CD4-positive, CD25-positive, alpha-beta regulatory T cell (primary cell): ENCODE data around the gene MTCH1. TPM values are rescaled to one million over a fixed set of nuclear protein-coding genes. Genes with fewer than 3 reads are reported as not detected.

Source experiments
- ATAC-seq, 2 donors: fragments of 150-1000 bp; cut with Tn5 transposase; one replicate each; pipeline ENCODE4 v1.10.0; 2021; ENCODE audit warnings: low read depth in 2 of 2, moderate number of reproducible peaks in 2 of 2, moderate library complexity in 1 of 2
- DNase-seq, 3 donors: peaks; one replicate each; pipeline versions ENCODE4 v3.0.0 to v3.0.0-alpha.2; 2012 to 2022; ENCODE audit warnings: mixed read lengths in 1 of 3
- H3K27ac ChIP-seq: one replicate; pipeline ENCODE4 v1.7.0; 2013; ENCODE audit warnings: mild to moderate bottlenecking, low read length; ENCODE audit not compliant: insufficient read depth, poor library complexity, severe bottlenecking
- H3K27me3 ChIP-seq: one replicate; pipeline ENCODE4 v1.7.0; 2013; ENCODE audit warnings: low read length; ENCODE audit not compliant: control insufficient read depth, insufficient read depth
- H3K36me3 ChIP-seq: one replicate; pipeline ENCODE4 v1.7.0; 2013; ENCODE audit warnings: mild to moderate bottlenecking, low read length, moderate library complexity; ENCODE audit not compliant: control insufficient read depth, insufficient read depth
- H3K4me1 ChIP-seq: 2 replicates; pipeline ENCODE4 v1.7.0; 2013; ENCODE audit warnings: mild to moderate bottlenecking, low read length; ENCODE audit not compliant: insufficient read depth, control insufficient read depth, poor library complexity, severe bottlenecking
- H3K4me3 ChIP-seq: one replicate; pipeline ENCODE4 v1.7.0; 2013; ENCODE audit warnings: low read depth, mild to moderate bottlenecking, low read length, moderate library complexity
- H3K9me3 ChIP-seq, 2 experiments: 1 replicate in 1 of 2; 2 replicates in 1 of 2; pipeline ENCODE4 v1.7.0; 2013; ENCODE audit warnings: low read length in 2 of 2, mild to moderate bottlenecking in 1 of 2, moderate library complexity in 1 of 2; ENCODE audit not compliant: control insufficient read depth in 2 of 2
- H3K27ac Mint-ChIP-seq, 3 donors: one replicate each; pipeline ENCODE4 v1.8.0; 2020 to 2022; ENCODE audit warnings: mild to moderate bottlenecking in 3 of 3, mixed read lengths in 3 of 3, moderate library complexity in 2 of 3
- H3K27me3 Mint-ChIP-seq: one replicate; pipeline ENCODE4 v1.8.0; 2022; ENCODE audit warnings: mild to moderate bottlenecking, mixed read lengths
- H3K36me3 Mint-ChIP-seq: one replicate; pipeline ENCODE4 v1.8.0; 2020; ENCODE audit warnings: mixed read lengths
- H3K4me1 Mint-ChIP-seq, 4 donors: one replicate each; pipeline ENCODE4 v1.8.0; 2020 to 2022; ENCODE audit warnings: mixed read lengths in 4 of 4, mild to moderate bottlenecking in 1 of 4
- H3K4me3 Mint-ChIP-seq, 4 donors: one replicate each; pipeline ENCODE4 v1.8.0; 2020 to 2022; ENCODE audit warnings: mild to moderate bottlenecking in 4 of 4, mixed read lengths in 4 of 4, moderate library complexity in 3 of 4
- H3K9me3 Mint-ChIP-seq, 7 donors: one replicate each; pipeline ENCODE4 v1.8.0; 2020 to 2022; ENCODE audit warnings: mixed read lengths in 7 of 7, mild to moderate bottlenecking in 3 of 7, moderate library complexity in 2 of 7
- polyA plus RNA-seq, 4 donors: library from polyadenylated mRNA; unstranded; fragments of 300-500 nt; fragmentation: Illumina TruSeq; gene quantifications; one replicate each; pipeline ENCODE4 v1.2.3, GENCODE V29; 2021
- total RNA-seq: library from RNA; stranded (reverse); gene quantifications from one replicate; pipeline ENCODE4 v1.2.3, GENCODE V29; 2022

Gene MTCH1
- total and polyA plus RNA-seq, 5 donors from 2014 or later: 83.9 to 220 (median 92.5) TPM

DNA sequence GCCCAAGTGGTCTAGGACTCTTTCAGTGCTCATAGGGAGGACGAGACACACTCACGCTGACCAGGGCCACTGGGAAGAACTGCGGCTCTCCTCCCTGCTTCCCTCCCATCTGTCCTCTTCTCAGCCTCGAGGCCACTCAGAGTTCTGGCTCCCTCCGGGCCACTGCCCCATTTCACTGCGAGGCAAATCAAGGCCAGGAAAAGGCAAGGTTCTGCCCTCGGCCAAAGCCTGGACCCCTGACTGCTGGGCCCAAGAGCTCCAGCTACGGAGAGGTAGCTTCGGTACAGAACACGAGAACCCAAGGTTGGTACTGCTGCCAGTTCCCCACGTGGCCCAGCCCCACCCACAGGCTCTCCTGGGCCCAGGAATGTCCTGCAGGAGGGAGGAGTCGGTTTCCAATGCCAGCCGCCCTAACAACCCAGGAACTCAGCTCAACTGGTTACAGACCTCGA is 16.7 kb downstream of the MTCH1 start:
- no peak overlapping the region for H3K4me3 Mint-ChIP-seq
- no peak for DNase-seq
- no peaks in the 10 kb centered on the region for H3K27me3 ChIP-seq
- peaks cover 5 to 19% (median 11%) of the 10 kb centered on the region in 4 donors for H3K4me1 Mint-ChIP-seq
- H3K4me1 ChIP-seq: peaks cover 10% of the 10 kb centered on the region
- H3K27me3 Mint-ChIP-seq: no peaks in the 10 kb centered on the region
- peak overlapping the region in 1 of 3 donors; percentile 41 for H3K27ac Mint-ChIP-seq
- H3K36me3 ChIP-seq: peaks cover 78% of the 10 kb centered on the region
- no peaks in the 10 kb centered on the region for H3K9me3 Mint-ChIP-seq
- no peak overlapping the region for H3K27ac ChIP-seq
- H3K36me3 Mint-ChIP-seq: peaks cover 30% of the 10 kb centered on the region
- ATAC-seq: no peak
- no peaks in the 10 kb centered on the region for H3K9me3 ChIP-seq
- no peak overlapping the region for H3K4me3 ChIP-seq

DNA sequence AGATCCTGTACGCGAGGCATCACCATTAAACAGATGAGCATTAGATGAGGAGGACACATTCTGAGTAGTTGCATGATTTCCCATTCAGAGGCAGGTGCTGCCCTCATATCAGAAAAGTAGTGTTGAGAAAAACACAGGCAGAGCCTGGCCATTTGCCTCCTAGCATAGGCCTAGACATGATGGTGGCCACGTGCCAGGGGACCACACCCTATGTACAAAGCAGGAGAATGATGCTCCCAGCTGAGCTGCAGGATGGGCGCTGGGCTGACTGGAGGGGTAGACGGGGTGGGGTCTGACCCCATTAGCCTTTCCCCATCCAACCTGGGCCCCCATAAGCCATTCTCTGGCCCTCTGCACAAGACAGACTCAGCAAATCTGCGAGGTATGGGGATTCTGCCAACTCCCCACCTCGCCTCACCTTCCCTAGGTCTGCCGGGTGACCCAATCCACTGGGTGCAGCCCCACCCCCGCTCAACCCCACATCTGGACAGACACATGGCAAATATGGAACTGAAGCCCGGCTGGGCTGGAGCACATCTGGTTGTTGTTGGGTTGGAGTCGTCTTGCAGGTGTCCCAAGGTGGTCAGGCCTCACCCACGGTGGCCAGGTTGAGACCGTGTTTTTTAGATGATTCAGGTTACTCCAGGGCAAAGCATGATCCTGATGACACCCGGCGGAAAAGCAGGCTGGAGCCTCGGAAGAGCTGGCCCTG is 17.6 kb downstream of the MTCH1 start:
- Histone ChIP-seq H3K4me1 (peaks cover 18% of the 10 kb centered on the region), H3K9me3 (no peaks in the 10 kb centered on the region), H3K27ac (no peak overlapping the region), H3K4me3 (no peak overlapping the region), H3K27me3 (no peaks in the 10 kb centered on the region), H3K36me3 (peaks cover 70% of the 10 kb centered on the region)
- Mint-ChIP-seq H3K27ac (peak overlapping the region in 1 of 3 donors; percentile 86), H3K36me3 (peaks cover 23% of the 10 kb centered on the region), H3K9me3 (no peaks in the 10 kb centered on the region), H3K4me3 (no peak overlapping the region), H3K4me1 (peaks cover 0 to 25% (median 16%) of the 10 kb centered on the region in 4 donors), H3K27me3 (no peaks in the 10 kb centered on the region)
- DNase-seq (no peak), ATAC-seq (no peak)

DNA sequence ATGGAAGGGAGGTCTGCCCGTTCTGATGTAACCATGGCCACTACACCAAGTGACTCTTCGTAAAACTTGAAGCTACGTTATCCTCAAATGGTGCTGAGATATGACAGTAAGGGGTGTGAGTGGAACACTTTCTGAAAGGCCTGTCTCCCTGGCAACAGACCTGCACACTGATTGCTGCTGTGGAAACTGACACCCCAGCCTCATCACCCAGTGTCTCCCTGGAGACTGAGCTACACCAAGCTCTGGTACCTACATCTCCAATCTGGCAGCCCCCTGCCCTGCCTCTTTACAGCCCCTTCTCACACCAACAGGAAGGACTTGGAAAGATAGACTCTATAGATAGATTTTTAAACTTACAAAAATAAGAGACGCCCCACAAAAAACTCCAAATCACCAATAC is 18.2 kb downstream of the MTCH1 start:
- H3K36me3 ChIP-seq: peaks cover 63% of the 10 kb centered on the region
- no peak for DNase-seq

DNA sequence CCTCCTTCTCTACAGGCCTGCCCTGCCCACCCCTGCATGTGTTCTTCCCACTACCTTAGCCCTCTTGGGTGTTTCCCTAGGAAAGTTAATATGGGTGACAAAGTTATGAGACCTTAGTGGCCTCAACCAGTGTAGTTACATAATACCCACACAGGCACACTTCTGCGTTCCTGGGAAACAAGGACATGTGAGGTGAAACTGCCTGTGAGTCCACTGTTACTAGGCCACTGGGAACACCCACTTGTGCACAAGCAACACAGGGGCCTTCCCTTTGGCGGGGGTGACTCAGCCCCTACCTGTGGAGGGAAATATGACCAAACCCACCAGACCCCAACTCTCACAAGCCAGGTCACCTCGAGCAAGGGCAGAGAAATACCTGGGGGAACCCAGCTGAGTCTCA is 18.7 kb downstream of the MTCH1 start:
- H3K4me3 Mint-ChIP-seq: no peak overlapping the region
- H3K27ac Mint-ChIP-seq: peak overlapping the region in 2 of 3 donors; percentile 15 to 86
- peaks cover 30% of the 10 kb centered on the region for H3K4me1 ChIP-seq
- ATAC-seq (no peak), DNase-seq (no peak)
- H3K9me3 Mint-ChIP-seq: no peaks in the 10 kb centered on the region
- H3K27ac ChIP-seq: no peak overlapping the region
- H3K4me3 ChIP-seq: no peak overlapping the region
- peaks cover 0 to 36% (median 25%) of the 10 kb centered on the region in 4 donors for H3K4me1 Mint-ChIP-seq
- no peaks in the 10 kb centered on the region for H3K9me3 ChIP-seq
- no peaks in the 10 kb centered on the region for H3K27me3 ChIP-seq
- peaks cover 16% of the 10 kb centered on the region for H3K36me3 Mint-ChIP-seq
- peaks cover 58% of the 10 kb centered on the region for H3K36me3 ChIP-seq
- H3K27me3 Mint-ChIP-seq: no peaks in the 10 kb centered on the region

More for the DNA sequence above, 18.2 kb downstream of the MTCH1 start:
- H3K27ac ChIP-seq: no peak overlapping the region
- H3K4me1 Mint-ChIP-seq: peaks cover 0 to 31% (median 22%) of the 10 kb centered on the region in 4 donors
- ATAC-seq: no peak
- no peaks in the 10 kb centered on the region for H3K9me3 ChIP-seq
- H3K4me3 Mint-ChIP-seq: peak overlapping the region in 1 of 4 donors; percentile 4
- no peaks in the 10 kb centered on the region for H3K27me3 ChIP-seq
- H3K36me3 Mint-ChIP-seq: peaks cover 20% of the 10 kb centered on the region
- H3K9me3 Mint-ChIP-seq: no peaks in the 10 kb centered on the region
- H3K27ac Mint-ChIP-seq: peak overlapping the region in 1 of 3 donors; percentile 86
- peaks cover 25% of the 10 kb centered on the region for H3K4me1 ChIP-seq
- H3K27me3 Mint-ChIP-seq: no peaks in the 10 kb centered on the region
- H3K4me3 ChIP-seq: no peak overlapping the region

DNA sequence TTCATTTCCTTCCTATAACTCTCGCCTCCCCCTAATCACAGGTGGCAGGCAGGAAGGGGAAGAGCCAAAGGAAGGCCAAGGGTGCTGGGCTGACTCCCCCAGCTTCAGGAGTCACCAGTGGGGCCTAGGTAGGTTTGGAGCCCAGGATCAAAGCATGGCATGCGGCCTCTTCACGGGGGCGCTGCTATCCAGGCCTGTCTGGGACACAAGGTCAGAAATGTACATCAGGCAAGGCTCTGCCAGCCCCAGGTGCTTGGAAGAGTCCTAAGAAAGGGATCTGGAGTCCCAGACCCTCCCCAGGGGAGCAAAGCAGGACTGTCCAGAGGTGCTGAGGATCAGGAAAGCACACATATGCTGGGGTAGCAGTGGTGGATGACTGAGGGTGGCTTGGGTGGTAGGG is 21.1 kb downstream of the MTCH1 start:
- no peak overlapping the region for H3K4me3 ChIP-seq
- H3K27ac ChIP-seq: peak overlapping the region; percentile 8
- no peak for ATAC-seq
- H3K27me3 ChIP-seq: no peaks in the 10 kb centered on the region
- peaks cover 8% of the 10 kb centered on the region for H3K36me3 Mint-ChIP-seq
- H3K9me3 Mint-ChIP-seq: no peaks in the 10 kb centered on the region
- no peaks in the 10 kb centered on the region for H3K9me3 ChIP-seq
- H3K4me1 Mint-ChIP-seq: peaks cover 4 to 52% (median 35%) of the 10 kb centered on the region in 4 donors
- peaks cover 35% of the 10 kb centered on the region for H3K4me1 ChIP-seq
- DNase-seq: no peak
- peak overlapping the region; percentile 69 to 86 (median 78) for H3K27ac Mint-ChIP-seq
- H3K4me3 Mint-ChIP-seq: no peak overlapping the region
- H3K36me3 ChIP-seq: peaks cover 41% of the 10 kb centered on the region
- no peaks in the 10 kb centered on the region for H3K27me3 Mint-ChIP-seq

DNA sequence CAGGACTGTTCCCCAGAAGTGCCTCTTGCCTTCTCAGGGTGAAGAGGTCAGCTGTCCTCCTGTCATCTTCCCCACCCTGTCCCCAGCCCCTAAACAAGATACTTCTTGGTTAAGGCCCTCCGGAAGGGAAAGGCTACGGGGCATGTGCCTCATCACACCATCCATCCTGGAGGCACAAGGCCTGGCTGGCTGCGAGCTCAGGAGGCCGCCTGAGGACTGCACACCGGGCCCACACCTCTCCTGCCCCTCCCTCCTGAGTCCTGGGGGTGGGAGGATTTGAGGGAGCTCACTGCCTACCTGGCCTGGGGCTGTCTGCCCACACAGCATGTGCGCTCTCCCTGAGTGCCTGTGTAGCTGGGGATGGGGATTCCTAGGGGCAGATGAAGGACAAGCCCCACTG is 21.6 kb downstream of the MTCH1 start:
- Histone ChIP-seq H3K27ac (peak overlapping the region; percentile 29), H3K4me1 (peaks cover 35% of the 10 kb centered on the region), H3K27me3 (no peaks in the 10 kb centered on the region), H3K9me3 (no peaks in the 10 kb centered on the region), H3K36me3 (peaks cover 36% of the 10 kb centered on the region), H3K4me3 (no peak overlapping the region)
- DNase-seq (no peak), ATAC-seq (no peak)
- Mint-ChIP-seq H3K36me3 (peaks cover 4% of the 10 kb centered on the region), H3K27ac (peak overlapping the region; percentile 60 to 87 (median 86)), H3K27me3 (no peaks in the 10 kb centered on the region), H3K4me1 (peaks cover 5 to 54% (median 34%) of the 10 kb centered on the region in 4 donors), H3K9me3 (no peaks in the 10 kb centered on the region), H3K4me3 (no peak overlapping the region)

DNA sequence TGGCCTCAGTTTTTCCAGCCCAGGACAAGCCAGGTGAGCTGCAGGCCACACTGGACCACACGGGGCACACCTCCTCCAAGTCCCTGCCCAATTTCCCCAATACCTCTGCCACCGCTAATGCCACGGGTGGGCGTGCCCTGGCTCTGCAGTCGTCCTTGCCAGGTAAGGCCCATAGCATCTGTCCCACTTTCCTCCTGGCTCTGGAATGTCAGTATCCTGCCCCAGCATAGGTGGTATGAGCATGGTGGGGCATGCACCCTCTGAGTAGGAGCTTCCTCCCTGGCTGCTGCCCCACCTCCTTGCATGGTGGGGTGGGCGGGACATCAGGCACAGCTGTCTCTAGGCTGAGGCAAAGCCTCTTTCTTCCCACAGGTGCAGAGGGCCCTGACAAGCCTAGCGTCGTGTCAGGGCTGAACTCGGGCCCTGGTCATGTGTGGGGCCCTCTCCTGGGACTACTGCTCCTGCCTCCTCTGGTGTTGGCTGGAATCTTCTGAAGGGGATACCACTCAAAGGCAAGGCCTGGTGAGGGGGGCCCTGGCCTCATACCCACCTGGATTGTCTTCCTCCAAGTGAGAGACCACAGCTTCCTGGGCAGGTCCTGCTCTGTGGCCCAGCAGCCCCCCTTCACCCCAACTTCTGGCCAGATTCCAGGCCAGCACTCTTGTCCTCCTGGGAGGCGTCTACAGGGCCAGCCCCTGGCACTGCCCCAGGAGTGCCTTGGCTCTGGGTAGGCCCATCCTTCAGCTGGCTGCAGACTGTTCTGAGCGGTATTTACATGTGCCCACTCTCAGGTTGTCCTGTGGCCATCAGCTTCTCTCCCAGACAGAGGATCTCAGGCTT is 22.3 kb downstream of the MTCH1 start:
- peak overlapping the region in 2 of 3 donors; percentile 87 to 93 for H3K27ac Mint-ChIP-seq

More for the DNA sequence above, 22.3 kb downstream of the MTCH1 start:
- Histone ChIP-seq H3K36me3 (peaks cover 32% of the 10 kb centered on the region), H3K27ac (peak overlapping the region; percentile 29), H3K4me1 (peaks cover 35% of the 10 kb centered on the region), H3K27me3 (no peaks in the 10 kb centered on the region), H3K4me3 (no peak overlapping the region), H3K9me3 (no peaks in the 10 kb centered on the region)
- H3K4me3 Mint-ChIP-seq: peak overlapping the region in 3 of 4 donors; percentile 65 to 83 (median 71)
- no peaks in the 10 kb centered on the region for H3K27me3 Mint-ChIP-seq
- DNase-seq (peak in 1 of 3 donors; percentile 68), ATAC-seq (peak; percentile 52 to 58)
- H3K4me1 Mint-ChIP-seq: peaks cover 5 to 54% (median 34%) of the 10 kb centered on the region in 4 donors
- peaks cover 4% of the 10 kb centered on the region for H3K36me3 Mint-ChIP-seq
- H3K9me3 Mint-ChIP-seq: no peaks in the 10 kb centered on the region
